ENCODE measurements around the gene NUMA1.

NUMA1 gene

DNA sequence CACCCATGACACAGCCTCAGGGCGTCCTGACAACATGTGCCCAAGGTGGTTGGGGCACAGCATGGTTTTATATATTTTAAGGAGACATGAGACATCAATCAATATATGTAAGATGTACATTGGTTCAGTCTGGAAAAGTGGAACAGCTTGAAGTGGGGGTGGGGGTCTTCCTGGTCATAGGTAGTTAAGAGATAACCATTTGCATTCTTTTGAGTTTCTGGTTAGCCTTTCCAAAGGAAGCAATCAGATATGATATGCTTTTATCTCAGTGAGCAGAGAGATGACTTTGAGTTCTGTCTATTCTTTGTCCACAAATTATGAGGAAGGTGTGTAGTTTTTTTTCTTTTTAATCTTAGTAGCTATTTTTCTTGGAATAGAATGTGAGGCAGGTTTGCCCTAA lies 42.3 kb upstream of the NUMA1 start:
- TF ChIP-seq, protein P1, sequence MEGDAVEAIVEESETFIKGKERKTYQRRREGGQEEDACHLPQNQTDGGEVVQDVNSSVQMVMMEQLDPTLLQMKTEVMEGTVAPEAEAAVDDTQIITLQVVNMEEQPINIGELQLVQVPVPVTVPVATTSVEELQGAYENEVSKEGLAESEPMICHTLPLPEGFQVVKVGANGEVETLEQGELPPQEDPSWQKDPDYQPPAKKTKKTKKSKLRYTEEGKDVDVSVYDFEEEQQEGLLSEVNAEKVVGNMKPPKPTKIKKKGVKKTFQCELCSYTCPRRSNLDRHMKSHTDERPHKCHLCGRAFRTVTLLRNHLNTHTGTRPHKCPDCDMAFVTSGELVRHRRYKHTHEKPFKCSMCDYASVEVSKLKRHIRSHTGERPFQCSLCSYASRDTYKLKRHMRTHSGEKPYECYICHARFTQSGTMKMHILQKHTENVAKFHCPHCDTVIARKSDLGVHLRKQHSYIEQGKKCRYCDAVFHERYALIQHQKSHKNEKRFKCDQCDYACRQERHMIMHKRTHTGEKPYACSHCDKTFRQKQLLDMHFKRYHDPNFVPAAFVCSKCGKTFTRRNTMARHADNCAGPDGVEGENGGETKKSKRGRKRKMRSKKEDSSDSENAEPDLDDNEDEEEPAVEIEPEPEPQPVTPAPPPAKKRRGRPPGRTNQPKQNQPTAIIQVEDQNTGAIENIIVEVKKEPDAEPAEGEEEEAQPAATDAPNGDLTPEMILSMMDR (IDR thresholded peaks at IDR 0.05; ENCODE audit: extremely low read depth, missing control alignments), result no peak
- DNase-seq (ENCODE audit: low spot score), result no peak

DNA sequence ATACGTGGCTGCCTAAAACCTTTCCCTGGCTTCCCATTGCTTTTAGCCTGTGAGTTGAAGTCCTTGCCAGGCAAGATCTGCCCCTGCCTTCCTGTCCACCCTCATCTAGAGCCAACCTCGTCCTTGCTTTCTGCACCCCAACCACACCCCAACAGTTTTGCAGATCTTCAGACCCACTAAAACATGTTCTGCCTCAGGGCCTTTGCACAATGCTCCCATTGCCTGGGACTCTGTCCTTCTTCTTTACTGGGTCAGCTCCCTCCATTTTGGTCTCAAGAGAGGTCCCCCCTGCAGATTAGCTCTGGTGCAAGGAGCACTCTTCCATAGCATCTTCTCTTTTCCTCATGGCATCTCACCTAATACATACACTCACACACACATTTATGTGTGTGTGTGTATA lies 40.6 kb upstream of the NUMA1 start:
- TF ChIP-seq, protein P1 (IDR thresholded peaks at IDR 0.05; ENCODE audit: extremely low read depth, missing control alignments), result no peak
- no peak for DNase-seq (ENCODE audit: low spot score)

DNA sequence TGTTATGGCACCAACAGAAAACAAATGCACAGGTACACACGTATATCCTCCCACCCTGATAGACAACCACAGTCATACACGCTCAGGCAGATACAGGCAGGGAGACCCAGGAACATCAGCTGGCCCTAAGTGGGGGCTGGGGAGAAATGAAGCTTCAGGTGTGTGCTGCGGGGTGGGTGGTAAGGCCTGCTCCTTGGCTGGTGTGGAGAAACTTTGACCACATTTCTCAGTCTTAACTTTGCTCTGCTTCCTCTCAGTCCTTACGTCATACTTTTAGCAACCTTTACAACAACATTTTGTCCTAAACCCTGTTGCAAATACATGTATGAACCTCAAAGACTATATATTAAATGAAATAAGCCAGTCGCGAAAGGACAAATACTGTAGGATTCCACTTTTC lies 38.9 kb upstream of the NUMA1 start:
- TF ChIP-seq, protein P1 (IDR thresholded peaks at IDR 0.05; ENCODE audit: extremely low read depth, missing control alignments), result no peak

DNA sequence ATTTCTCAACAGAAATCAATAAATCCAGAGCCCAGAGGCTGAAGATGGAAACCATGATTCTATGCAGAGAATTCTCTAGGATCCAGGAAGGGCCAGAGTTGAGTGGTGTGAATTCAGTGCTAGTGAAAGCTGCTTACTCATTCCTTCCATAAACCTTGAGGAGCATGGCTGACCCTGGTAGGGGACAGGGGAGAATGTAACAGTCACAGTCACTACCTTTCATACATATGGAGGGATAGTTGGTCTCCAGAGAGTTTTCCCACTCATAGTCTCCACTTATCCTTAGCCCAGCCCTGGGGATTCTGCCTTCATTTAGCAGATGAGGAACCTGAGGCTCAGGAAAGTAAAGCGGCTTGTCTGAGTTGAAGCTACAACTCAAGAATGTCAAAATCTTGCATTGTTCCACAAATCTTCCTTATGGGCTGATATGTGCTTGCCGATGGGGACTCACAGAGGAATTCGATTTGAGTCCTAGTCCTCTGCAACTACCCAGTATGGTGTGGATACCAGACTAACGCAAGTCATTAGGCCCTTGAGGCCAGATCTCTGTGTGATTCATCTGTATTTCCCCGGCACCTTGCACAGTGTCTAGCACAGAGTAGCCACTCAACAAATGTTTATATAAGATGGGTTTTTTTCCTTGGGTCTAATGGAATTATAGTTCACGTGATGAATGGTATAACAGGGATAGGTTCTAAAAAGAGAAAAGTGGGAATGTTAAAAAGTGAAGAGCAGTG lies 35.8 kb upstream of the NUMA1 start:
- no peak for DNase-seq (ENCODE audit: low spot score)
- TF ChIP-seq, protein P1 (IDR thresholded peaks at IDR 0.05; ENCODE audit: extremely low read depth, missing control alignments), result no peak

More for the DNA sequence above, 38.9 kb upstream of the NUMA1 start:
- DNase-seq (ENCODE audit: low spot score), result no peak

DNA sequence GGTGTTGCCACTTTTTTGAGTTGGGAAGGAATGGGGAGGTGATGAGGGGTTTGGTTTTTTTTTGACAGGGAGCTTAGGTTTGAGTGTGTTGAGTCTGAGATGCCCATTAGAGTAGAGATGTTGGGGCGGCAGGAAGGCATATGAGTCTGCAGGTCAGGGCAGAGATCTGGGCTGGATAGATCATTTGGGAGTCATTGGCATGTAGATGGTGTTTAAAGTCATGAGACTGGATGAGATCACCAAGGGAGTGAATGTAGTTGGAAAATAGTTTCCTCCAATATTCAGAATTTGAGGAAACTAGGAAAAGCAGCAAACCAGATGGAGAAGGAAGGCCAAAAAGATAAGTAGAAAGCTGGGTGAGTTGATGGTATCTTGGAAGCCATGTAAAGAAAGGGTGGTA lies 34.2 kb upstream of the NUMA1 start:
- DNase-seq (ENCODE audit: low spot score), result no peak
- TF ChIP-seq, protein P1 (IDR thresholded peaks at IDR 0.05; ENCODE audit: extremely low read depth, missing control alignments), result no peak

DNA sequence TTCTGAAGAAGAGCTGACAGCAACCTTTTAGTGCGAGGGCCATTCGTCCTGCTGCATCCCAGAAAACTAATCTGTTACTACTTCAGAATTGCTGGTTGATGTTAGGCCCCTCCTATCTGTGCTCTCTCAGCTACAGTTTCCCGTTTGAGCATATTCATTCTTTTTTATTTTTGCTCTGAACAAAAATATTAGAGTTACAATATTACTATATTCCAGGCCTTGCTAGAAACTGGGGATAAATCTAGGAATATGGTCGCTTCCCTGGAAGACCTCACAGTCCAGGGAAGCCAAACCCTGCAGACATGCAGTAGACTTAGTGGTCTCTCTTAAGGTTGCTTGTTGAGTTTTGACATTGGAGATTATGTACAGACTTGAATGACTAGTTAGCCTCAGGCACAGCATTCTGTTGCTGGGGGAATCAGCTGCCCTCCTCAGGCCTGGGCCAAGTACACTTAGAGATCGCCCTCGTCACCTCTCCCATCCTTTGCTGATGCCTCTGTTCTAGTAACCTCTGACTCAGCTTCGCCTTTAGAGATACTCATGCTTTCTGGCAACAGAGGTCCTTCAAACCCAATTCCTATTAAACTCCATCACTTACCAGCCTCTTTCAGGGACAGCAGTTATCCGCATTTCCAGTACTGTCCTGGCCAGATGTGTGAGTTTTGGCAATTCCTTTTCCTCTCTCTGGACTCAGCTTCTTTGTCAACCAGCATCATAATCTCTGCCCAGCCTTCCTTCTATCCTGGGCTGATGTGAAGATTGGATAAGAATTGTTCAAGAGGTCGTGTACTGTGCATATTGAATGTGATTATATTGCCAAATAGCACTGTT lies 32.9 kb upstream of the NUMA1 start:
- DNase-seq (ENCODE audit: low spot score), result no peak
- TF ChIP-seq, protein P1 (IDR thresholded peaks at IDR 0.05; ENCODE audit: extremely low read depth, missing control alignments), result no peak
